Endothelial cell of umbilical vein (primary cell): Measurements from ENCODE around the gene UBE2B. TPM values are rescaled to one million over a fixed set of nuclear protein-coding genes. Genes with fewer than 3 reads are reported as not detected.

Experiments used
- BruUV-seq: library from RNA; stranded (reverse); fragments of 400-500 nt; replicated peaks from 2 replicates; lab custom pipeline; 2021; lab: Mats Ljungman, UMichigan
- CTCF ChIA-PET: fragments of 300-600, 350-600 bp; sonication (Branson Sonifier 250); formaldehyde crosslinking; loops from one replicate; lab custom pipeline; 2021; ENCODE audit warnings: antibody characterized with exemption, inconsistent platforms; lab: Charles Lee
- POLR2A ChIA-PET: fragments of 300-600, 350-600 bp; sonication (Branson Sonifier 250); formaldehyde crosslinking; loops from one replicate; lab custom pipeline; 2021; ENCODE audit warnings: antibody characterized with exemption, inconsistent platforms; lab: Charles Lee
- DNase-seq: peaks from one replicate; pipeline ENCODE4 v3.0.0-alpha.2; 2011; ENCODE audit warnings: low read depth, low spot score
- FAIRE-seq: peaks from 2 replicates; lab custom pipeline; 2011; peaks lifted over from hg19 to GRCh38; lab: Jason Lieb, UNC
- H2AFZ ChIP-seq: 2 replicates; pipeline ENCODE4 v1.6.0; 2012; ENCODE audit warnings: low read depth, low read length, control low read depth, inconsistent platforms
- H3K27ac ChIP-seq: 2 replicates; pipeline ENCODE4 v1.5.1; 2011; ENCODE audit warnings: low read depth, mild to moderate bottlenecking, control low read depth, low read length, moderate library complexity; ENCODE audit not compliant: insufficient read depth
- H3K27me3 ChIP-seq, 2 experiments: 2 replicates each; pipeline versions ENCODE4 v1.6.0 to v1.6.1; 2011; ENCODE audit warnings: low read length in 2 of 2, mixed read lengths in 1 of 2; ENCODE audit not compliant: control insufficient read depth in 2 of 2, insufficient read depth in 2 of 2
- H3K36me3 ChIP-seq, 2 experiments: 2 replicates in 1 of 2; 3 replicates in 1 of 2; pipeline ENCODE4 v1.5.1; 2011; ENCODE audit warnings: low read length in 2 of 2, mild to moderate bottlenecking in 1 of 2, moderate library complexity in 1 of 2; ENCODE audit not compliant: control insufficient read depth in 2 of 2, insufficient read depth in 2 of 2; ENCODE audit errors: extremely low read depth in 1 of 2
- H3K4me1 ChIP-seq: 3 replicates; pipeline ENCODE4 v1.5.1; 2011; ENCODE audit warnings: mild to moderate bottlenecking, low read length; ENCODE audit not compliant: control insufficient read depth, insufficient read depth; ENCODE audit errors: extremely low read depth
- H3K4me2 ChIP-seq: 2 replicates; pipeline ENCODE4 v1.6.1; 2011; ENCODE audit warnings: low read length, control low read depth, mixed read lengths; ENCODE audit not compliant: insufficient read depth
- H3K4me3 ChIP-seq, 3 experiments: fragments of 200-600 bp in 1 of 3; sonication (generic), shearing (Covaris generic) in 1 of 3; replicated peaks in 1 of 3; 2 replicates each; pipeline ENCODE4 v1.5.1; 2011 to 2016; ENCODE audit warnings: control low read depth in 3 of 3, low read length in 3 of 3, mild to moderate bottlenecking in 2 of 3, inconsistent platforms in 1 of 3, low read depth in 1 of 3, moderate library complexity in 1 of 3; ENCODE audit not compliant: insufficient read depth in 1 of 3
- H3K79me2 ChIP-seq: 2 replicates; pipeline ENCODE4 v1.6.0; 2012; ENCODE audit warnings: low read length, inconsistent platforms; ENCODE audit not compliant: control insufficient read depth, insufficient read depth
- H3K9ac ChIP-seq: replicated peaks from 2 replicates; pipeline ENCODE3; 2011; ENCODE audit warnings: low read length, control low read depth; ENCODE audit not compliant: insufficient read depth; ENCODE audit errors: extremely low read depth
- H3K9me1 ChIP-seq: replicated peaks from 3 replicates; pipeline ENCODE4 v1.6.0; 2011; ENCODE audit warnings: mild to moderate bottlenecking, low read length; ENCODE audit not compliant: control insufficient read depth, insufficient read depth; ENCODE audit errors: extremely low read depth
- H3K9me3 ChIP-seq: replicated peaks from 2 replicates; pipeline ENCODE4 v1.5.1; 2012; ENCODE audit warnings: low read length, inconsistent platforms; ENCODE audit not compliant: control insufficient read depth, insufficient read depth
- H4K20me1 ChIP-seq: replicated peaks from 2 replicates; pipeline ENCODE3; 2011; ENCODE audit warnings: mild to moderate bottlenecking, low read length; ENCODE audit not compliant: control insufficient read depth, insufficient read depth; ENCODE audit errors: extremely low read depth
- CTCF ChIP-seq, 2 donors: IDR thresholded peaks; 1 replicate in 1 of 2; 2 replicates in 1 of 2; pipeline ENCODE4 v1.5.1; 2011; ENCODE audit warnings: low read length in 2 of 2, mild to moderate bottlenecking in 2 of 2, moderate library complexity in 2 of 2, control low read depth in 1 of 2, inconsistent platforms in 1 of 2, low read depth in 1 of 2; ENCODE audit not compliant: insufficient read depth in 1 of 2; ENCODE audit errors: extremely low read depth in 1 of 2
- EZH2 ChIP-seq: IDR thresholded peaks from 2 replicates; pipeline ENCODE4 v1.6.1; 2012; ENCODE audit warnings: borderline replicate concordance, low read depth, mild to moderate bottlenecking, moderate library complexity, low read length, inconsistent platforms; ENCODE audit not compliant: severe bottlenecking
- FOS ChIP-seq: IDR thresholded peaks from 2 replicates; pipeline ENCODE4 v1.6.1; 2011; ENCODE audit warnings: mild to moderate bottlenecking, low read length, moderate library complexity, borderline replicate concordance; ENCODE audit not compliant: insufficient read depth
- GATA2 ChIP-seq: IDR thresholded peaks from 2 replicates; pipeline ENCODE4 v1.7.0; 2011; ENCODE audit warnings: low read depth, mild to moderate bottlenecking, moderate library complexity, mixed read lengths, low read length; ENCODE audit not compliant: insufficient read length, insufficient read depth
- JUN ChIP-seq: IDR thresholded peaks from 2 replicates; pipeline ENCODE4 v1.6.1; 2011; ENCODE audit warnings: borderline replicate concordance, low read depth; ENCODE audit not compliant: insufficient read length, insufficient read depth
- MAX ChIP-seq: IDR thresholded peaks from 2 replicates; pipeline ENCODE4 v1.6.1; 2011; ENCODE audit not compliant: insufficient read depth, insufficient read length
- MYC ChIP-seq: IDR thresholded peaks from one replicate; pipeline ENCODE4 v1.6.1; 2011; ENCODE audit warnings: mild to moderate bottlenecking, low read depth, low read length
- POLR2A ChIP-seq: IDR thresholded peaks from 2 replicates; pipeline ENCODE4 v1.6.1; 2012; ENCODE audit warnings: low read depth, mild to moderate bottlenecking, control low read depth, low read length
- POLR2AphosphoS5 ChIP-seq: IDR thresholded peaks from 2 replicates; pipeline ENCODE4 v1.6.1; 2012; ENCODE audit warnings: low read depth, mild to moderate bottlenecking, control low read depth, low read length, moderate library complexity; ENCODE audit not compliant: insufficient read depth
- dilution Hi-C: fragments of 300-500 bp; cut with MboI; formaldehyde crosslinking; loops from one replicate; pipeline ENCODE4 v1.15.0; 2019; ENCODE audit warnings: low sequenced_read_pairs; ENCODE audit not compliant: extremely low pct_ligation_motif_present
- intact Hi-C: fragments of 100-400 bp; cut with micrococcal nuclease; formaldehyde crosslinking; loops from one replicate; pipeline ENCODE4 v1.10.0; 2022
- polyA plus RNA-seq, 4 experiments: library from polyadenylated mRNA; depleted of rRNA in 3 of 4; stranded (reverse) in 3 of 4; unstranded in 1 of 4; fragments of >200 nt; gene quantifications; 2 replicates each; pipeline versions ENCODE4 v1.2.1 to v1.2.3, GENCODE V29; 2011 to 2012; ENCODE audit warnings: missing spikeins in 1 of 4
- total RNA-seq: library from RNA; stranded (reverse); gene quantifications from 2 replicates; pipeline ENCODE4 v1.2.3, GENCODE V29; 2021

The UBE2B gene
- total and polyA plus RNA-seq, 2 donors (not counting 3 experiments of a cell fraction or from before 2014, with no cell fraction given) = 37.8 to 110 TPM

- POLR2A ChIA-PET = no interaction called here
- BruUV-seq = no TSS peak
- no peaks in the 10 kb centered on the region for H3K9me3 ChIP-seq
- no peak for DNase-seq
- H3K27ac ChIP-seq = no peak overlapping the region
- H3K4me3 ChIP-seq = no peak overlapping the region
- H3K27me3 ChIP-seq = no peaks in the 10 kb centered on the region
- no peak overlapping the region for H3K4me2 ChIP-seq
- no peaks in the 10 kb centered on the region for H3K9me1 ChIP-seq
- H3K36me3 ChIP-seq = peaks cover 13 to 40% of the 10 kb centered on the region in 2 experiments
- dilution Hi-C loops (no loop called here), intact Hi-C loops (no loop called here)
- H2AFZ ChIP-seq = no peak overlapping the region
- no peaks in the 10 kb centered on the region for H4K20me1 ChIP-seq
- no peak for FAIRE-seq
- CTCF ChIA-PET = interaction anchor here (1.1 kb wide), 1 partner anchor 191 kb away, joined by 3 read pairs; no protein-coding TSS in a partner anchor
- no peak for TF ChIP-seq EZH2
- TF ChIP-seq FOS = no peak
- TF ChIP-seq JUN = no peak
- TF ChIP-seq GATA2 = no peak
- no peak for TF ChIP-seq CTCF (IDR thresholded peaks at IDR 0.05; ENCODE audit: extremely low read depth in 1 of 2, insufficient read depth in 1 of 2, low read depth in 1 of 2, low read length in 2 of 2)
- no peak for TF ChIP-seq MAX
- TF ChIP-seq POLR2AphosphoS5 = no peak
- TF ChIP-seq POLR2A = no peak
- TF ChIP-seq MYC = no peak
- H3K79me2 ChIP-seq = no peaks in the 10 kb centered on the region
- no peak overlapping the region for H3K9ac ChIP-seq
- H3K4me1 ChIP-seq = no peaks in the 10 kb centered on the region
Measured at GRCh38 chr5:134387443-134387842, 16.1 kb downstream of the UBE2B start.
